Loucy (cell line): ENCODE measurements around the gene TAF4.
A peak's percentile ranks its signal among the peaks of the same experiment; 100 is the strongest.

Source experiments
- H2AFZ ChIP-seq: fragments of 200-600 bp; sonication (generic); 2 replicates; pipeline ENCODE4 v1.6.0; 2016; ENCODE audit warnings: antibody characterized with exemption, mild to moderate bottlenecking, low read length, moderate library complexity
- H3F3A ChIP-seq: fragments of 200-600 bp; 2 replicates; pipeline ENCODE4 v1.6.0; 2016; ENCODE audit warnings: antibody characterized with exemption, low read depth, mild to moderate bottlenecking
- H3K27me3 ChIP-seq: fragments of 200-600 bp; sonication (generic); 2 replicates; pipeline ENCODE4 v1.6.1; 2014; ENCODE audit warnings: low read length, mild to moderate bottlenecking; ENCODE audit not compliant: insufficient read depth, poor library complexity, severe bottlenecking
- H3K36me3 ChIP-seq: fragments of 200-600 bp; sonication (generic); 2 replicates; pipeline ENCODE4 v1.6.1; 2016; ENCODE audit warnings: low read length; ENCODE audit not compliant: insufficient read depth
- H3K4me1 ChIP-seq: fragments of 200-600 bp; sonication (generic); 2 replicates; pipeline ENCODE4 v1.5.1; 2014; ENCODE audit warnings: low read length, mild to moderate bottlenecking; ENCODE audit not compliant: insufficient read depth, poor library complexity, severe bottlenecking
- H3K4me2 ChIP-seq: fragments of 200-600 bp; sonication (generic); 2 replicates; pipeline ENCODE4 v1.6.0; 2014; ENCODE audit warnings: antibody characterized with exemption, low read length, low read depth, mild to moderate bottlenecking; ENCODE audit not compliant: poor library complexity, severe bottlenecking
- H3K4me3 ChIP-seq: fragments of 200-600 bp; sonication (generic); 2 replicates; pipeline ENCODE4 v1.5.1; 2014; ENCODE audit warnings: low read length, mild to moderate bottlenecking, mixed read lengths; ENCODE audit not compliant: poor library complexity, severe bottlenecking
- H3K79me2 ChIP-seq: fragments of 200-600 bp; sonication (generic); 2 replicates; pipeline ENCODE4 v1.6.1; 2014; ENCODE audit warnings: low read length; ENCODE audit not compliant: insufficient read depth
- H3K9ac ChIP-seq: fragments of 200-600 bp; sonication (generic); 2 replicates; pipeline ENCODE4 v1.6.0; 2014; ENCODE audit warnings: mild to moderate bottlenecking, low read depth, low read length, moderate library complexity; ENCODE audit not compliant: poor library complexity, severe bottlenecking
- H3K9me2 ChIP-seq: fragments of 200-600 bp; sonication (generic); replicated peaks from 2 replicates; pipeline ENCODE4 v1.6.1; 2016; ENCODE audit warnings: low read depth, low read length, mixed read lengths
- H3K9me3 ChIP-seq: fragments of 200-600 bp; sonication (generic); 2 replicates; pipeline ENCODE4 v1.6.1; 2014; ENCODE audit warnings: mild to moderate bottlenecking, antibody characterized with exemption, low read length, low read depth; ENCODE audit not compliant: insufficient read depth
- H4K20me1 ChIP-seq: fragments of 200-600 bp; sonication (generic); 2 replicates; pipeline ENCODE4 v1.6.0; 2014; ENCODE audit warnings: antibody characterized with exemption, low read length, mild to moderate bottlenecking; ENCODE audit not compliant: insufficient read depth, poor library complexity, severe bottlenecking
- CTCF ChIP-seq: fragments of 200-600 bp; sonication (generic); conservative IDR thresholded peaks from 2 replicates; pipeline ENCODE4 v1.5.1; 2014; ENCODE audit warnings: mild to moderate bottlenecking, antibody characterized with exemption, low read length
- EZH2phosphoT487 ChIP-seq: fragments of 200-600 bp; IDR thresholded peaks from 2 replicates; pipeline ENCODE4 v1.6.1; 2018; ENCODE audit warnings: antibody characterized with exemption, mild to moderate bottlenecking, moderate library complexity, borderline replicate concordance

TAF4 gene

GRCh38 chr20:62025832-62026563 is 39.7 kb downstream of the TAF4 start:
- no peaks in the 10 kb centered on the region for H3K27me3 ChIP-seq
- H3K9me2 ChIP-seq = no peaks in the 10 kb centered on the region
- H3K4me1 ChIP-seq = peaks cover 35% of the 10 kb centered on the region
- H3F3A ChIP-seq = no peaks in the 10 kb centered on the region
- H3K4me2 ChIP-seq = peak overlapping the region; percentile 76
- TF ChIP-seq EZH2phosphoT487 = no peak
- peak; percentile 92 for TF ChIP-seq CTCF
- H3K4me3 ChIP-seq = peak overlapping the region; percentile 58
- H4K20me1 ChIP-seq = peaks cover 9% of the 10 kb centered on the region
- no peaks in the 10 kb centered on the region for H3K36me3 ChIP-seq
- H3K79me2 ChIP-seq = peaks cover 95% of the 10 kb centered on the region
- H2AFZ ChIP-seq = no peak overlapping the region
- H3K9ac ChIP-seq = peak overlapping the region; percentile 62
- no peaks in the 10 kb centered on the region for H3K9me3 ChIP-seq

DNA sequence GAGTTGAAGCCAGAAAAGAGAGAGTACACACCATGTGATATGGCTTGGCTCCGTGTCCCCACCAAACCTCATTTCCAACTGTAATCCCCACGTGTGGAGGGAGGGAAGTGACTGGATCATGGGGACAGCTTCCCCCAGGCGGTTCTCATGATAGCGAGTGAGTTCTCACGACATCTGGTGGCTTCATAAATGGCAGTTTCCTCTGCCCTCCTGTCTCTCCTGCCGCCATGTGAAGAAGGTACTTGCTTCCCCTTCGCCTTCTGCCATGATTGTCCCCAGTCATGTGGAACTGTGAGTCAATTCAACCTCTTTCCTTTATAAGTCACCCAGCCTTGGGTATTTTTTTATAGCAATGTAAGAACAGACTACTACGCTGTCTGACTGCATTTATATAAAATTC is 40.3 kb downstream of the TAF4 start:
- no peak for TF ChIP-seq CTCF
- TF ChIP-seq EZH2phosphoT487 = no peak
- Histone ChIP-seq H4K20me1 (peaks cover 9% of the 10 kb centered on the region), H3K4me2 (peak overlapping the region; percentile 76)

GRCh38 chr20:62023935-62024334 is 41.7 kb downstream of the TAF4 start:
- peaks cover 16% of the 10 kb centered on the region for H4K20me1 ChIP-seq

More for the DNA sequence above, 40.3 kb downstream of the TAF4 start:
- Histone ChIP-seq H3K9me2 (no peaks in the 10 kb centered on the region), H3K9ac (peak overlapping the region; percentile 62), H3K36me3 (no peaks in the 10 kb centered on the region), H2AFZ (no peak overlapping the region), H3K9me3 (no peaks in the 10 kb centered on the region), H3K4me3 (peak overlapping the region; percentile 58), H3K79me2 (peaks cover 95% of the 10 kb centered on the region), H3K27me3 (no peaks in the 10 kb centered on the region), H3F3A (no peaks in the 10 kb centered on the region), H3K4me1 (peaks cover 29% of the 10 kb centered on the region)

More at GRCh38 chr20:62023935-62024334, 41.7 kb downstream of the TAF4 start:
- no peak for TF ChIP-seq CTCF
- no peak for TF ChIP-seq EZH2phosphoT487
- Histone ChIP-seq H3F3A (no peaks in the 10 kb centered on the region), H3K4me2 (no peak overlapping the region), H2AFZ (no peak overlapping the region), H3K4me3 (no peak overlapping the region), H3K27me3 (no peaks in the 10 kb centered on the region), H3K9me2 (no peaks in the 10 kb centered on the region), H3K9me3 (no peaks in the 10 kb centered on the region), H3K9ac (no peak overlapping the region), H3K79me2 (peaks cover 95% of the 10 kb centered on the region), H3K4me1 (peaks cover 28% of the 10 kb centered on the region), H3K36me3 (no peaks in the 10 kb centered on the region)
